Naive thymus-derived CD4-positive, alpha-beta T cell (primary cell): ENCODE measurements around the gene DPP10. TPM values are rescaled to one million over a fixed set of nuclear protein-coding genes. Genes with fewer than 3 reads are reported as not detected.

Source experiments
- ATAC-seq: fragments of 150-1000 bp; cut with Tn5 transposase; 2 replicates; pipeline ENCODE4 v1.10.0; 2021; ENCODE audit warnings: mild to moderate bottlenecking, moderate library complexity
- CTCF ChIA-PET: fragments of 350-600 bp; sonication (Branson Sonifier 250); formaldehyde crosslinking; loops from one replicate; lab custom pipeline; 2021; ENCODE audit warnings: antibody characterized with exemption; lab: Charles Lee
- POLR2A ChIA-PET: fragments of 350-600 bp; sonication (Branson Sonifier 250); formaldehyde crosslinking; loops from one replicate; lab custom pipeline; 2021; ENCODE audit warnings: antibody characterized with exemption, inconsistent platforms; lab: Charles Lee
- DNase-seq, 9 donors: peaks; one replicate each; pipeline versions ENCODE4 v3.0.0 to v3.0.0-alpha.2; 2020 to 2022; ENCODE audit warnings: mixed read lengths in 1 of 9
- H3K27ac ChIP-seq: one replicate; pipeline ENCODE4 v1.7.0; 2013; ENCODE audit warnings: mild to moderate bottlenecking, low read depth, low read length, moderate library complexity
- H3K27me3 ChIP-seq, 2 donors: one replicate each; pipeline ENCODE4 v1.7.0; 2013; ENCODE audit warnings: low read length in 2 of 2, mild to moderate bottlenecking in 2 of 2, moderate library complexity in 2 of 2; ENCODE audit not compliant: control insufficient read depth in 2 of 2, insufficient read depth in 2 of 2
- H3K36me3 ChIP-seq, 3 experiments: 1 replicate in 2 of 3; 2 replicates in 1 of 3; pipeline ENCODE4 v1.7.0; 2013; ENCODE audit warnings: low read length in 3 of 3, mild to moderate bottlenecking in 3 of 3, moderate library complexity in 1 of 3; ENCODE audit not compliant: insufficient read depth in 3 of 3, control insufficient read depth in 2 of 3
- H3K4me1 ChIP-seq, 2 donors: one replicate each; pipeline ENCODE4 v1.7.0; 2013; ENCODE audit warnings: low read length in 2 of 2, mild to moderate bottlenecking in 2 of 2, moderate library complexity in 1 of 2; ENCODE audit not compliant: control insufficient read depth in 2 of 2, insufficient read depth in 2 of 2
- H3K4me3 ChIP-seq: 2 replicates; pipeline ENCODE4 v1.7.0; 2013; ENCODE audit warnings: mild to moderate bottlenecking, low read length
- H3K9me3 ChIP-seq, 3 experiments: 1 replicate in 2 of 3; 2 replicates in 1 of 3; pipeline ENCODE4 v1.7.0; 2013; ENCODE audit warnings: low read length in 3 of 3; ENCODE audit not compliant: control insufficient read depth in 2 of 3
- H3K27ac Mint-ChIP-seq, 9 donors: one replicate each; pipeline ENCODE4 v1.8.0; 2020 to 2022; ENCODE audit warnings: mixed read lengths in 9 of 9, mild to moderate bottlenecking in 8 of 9, moderate library complexity in 5 of 9, inconsistent platforms in 2 of 9
- H3K27me3 Mint-ChIP-seq, 5 donors: one replicate each; pipeline ENCODE4 v1.8.0; 2021 to 2022; ENCODE audit warnings: mixed read lengths in 5 of 5, mild to moderate bottlenecking in 1 of 5
- H3K36me3 Mint-ChIP-seq, 5 donors: one replicate each; pipeline ENCODE4 v1.8.0; 2020 to 2022; ENCODE audit warnings: mixed read lengths in 5 of 5, mild to moderate bottlenecking in 3 of 5, inconsistent platforms in 1 of 5
- H3K4me1 Mint-ChIP-seq, 7 donors: one replicate each; pipeline ENCODE4 v1.8.0; 2020 to 2022; ENCODE audit warnings: mixed read lengths in 7 of 7, mild to moderate bottlenecking in 3 of 7, inconsistent platforms in 1 of 7
- H3K4me3 Mint-ChIP-seq, 10 donors: one replicate each; pipeline ENCODE4 v1.8.0; 2020 to 2022; ENCODE audit warnings: mild to moderate bottlenecking in 10 of 10, mixed read lengths in 10 of 10, moderate library complexity in 6 of 10, inconsistent platforms in 2 of 10
- H3K9me3 Mint-ChIP-seq, 11 donors: one replicate each; pipeline ENCODE4 v1.8.0; 2020 to 2022; ENCODE audit warnings: mixed read lengths in 11 of 11, mild to moderate bottlenecking in 4 of 11, inconsistent platforms in 1 of 11, moderate library complexity in 1 of 11
- intact Hi-C, 2 donors: fragments of 100-400 bp; cut with micrococcal nuclease; formaldehyde crosslinking; loops; one replicate each; pipeline ENCODE4 v1.15.1; 2023
- polyA plus RNA-seq, 2 donors: library from polyadenylated mRNA; unstranded; fragments of 300-500 nt; fragmentation: Illumina TruSeq; gene quantifications; one replicate each; pipeline ENCODE4 v1.2.3, GENCODE V29; 2021
- total RNA-seq, 6 experiments: library from RNA in 5 of 6; stranded (reverse) in 5 of 6; gene quantifications; 1 replicate in 5 of 6; 2 replicates in 1 of 6; pipeline ENCODE4 v1.2.3 and lab custom pipeline; 2021 to 2026

The DPP10 gene
- total and polyA plus RNA-seq, 7 experiments from 2014 or later = not detected

DNA sequence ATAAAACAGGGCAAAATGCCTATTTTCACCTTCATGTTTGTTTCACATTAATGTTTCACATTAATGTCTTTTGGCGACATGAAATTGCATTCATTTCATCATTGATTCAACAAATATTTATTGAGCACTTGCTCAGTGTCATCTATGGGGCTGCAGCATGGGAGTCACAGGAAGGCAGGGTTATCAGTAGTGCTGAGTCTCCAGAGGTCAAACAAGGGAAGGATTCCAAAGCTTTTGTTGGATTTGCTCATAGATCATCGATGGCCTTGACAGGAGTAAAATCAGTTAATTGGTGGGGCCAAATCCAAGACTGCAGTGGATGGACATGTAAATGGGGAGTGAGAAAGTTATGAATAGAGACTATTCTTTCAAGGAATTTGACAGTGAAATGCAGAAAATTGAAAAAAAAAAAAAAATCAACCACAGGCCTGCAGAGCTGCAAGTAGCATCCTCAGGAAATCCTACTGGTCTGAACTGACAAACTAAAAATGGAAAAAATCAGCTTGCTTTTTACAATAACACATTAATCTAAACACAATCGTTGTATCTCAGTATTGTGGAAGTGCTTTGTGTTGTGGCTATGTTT lies 1290.8 kb downstream of the DPP10 start:
- H3K4me3 ChIP-seq = no peak overlapping the region
- Mint-ChIP-seq H3K4me3 (no peak overlapping the region), H3K9me3 (peaks cover 4 to 20% (median 12%) of the 10 kb centered on the region in 11 donors), H3K36me3 (no peaks in the 10 kb centered on the region), H3K27ac (no peak overlapping the region), H3K4me1 (no peaks in the 10 kb centered on the region), H3K27me3 (no peaks in the 10 kb centered on the region)
- no peaks in the 10 kb centered on the region for H3K4me1 ChIP-seq
- DNase-seq = no peak
- no peaks in the 10 kb centered on the region for H3K9me3 ChIP-seq
- CTCF ChIA-PET = no interaction called here
- H3K27me3 ChIP-seq = no peaks in the 10 kb centered on the region
- H3K36me3 ChIP-seq = no peaks in the 10 kb centered on the region
- POLR2A ChIA-PET = no interaction called here
- H3K27ac ChIP-seq = no peak overlapping the region
- intact Hi-C loops = no loop called here
- ATAC-seq = no peak

DNA sequence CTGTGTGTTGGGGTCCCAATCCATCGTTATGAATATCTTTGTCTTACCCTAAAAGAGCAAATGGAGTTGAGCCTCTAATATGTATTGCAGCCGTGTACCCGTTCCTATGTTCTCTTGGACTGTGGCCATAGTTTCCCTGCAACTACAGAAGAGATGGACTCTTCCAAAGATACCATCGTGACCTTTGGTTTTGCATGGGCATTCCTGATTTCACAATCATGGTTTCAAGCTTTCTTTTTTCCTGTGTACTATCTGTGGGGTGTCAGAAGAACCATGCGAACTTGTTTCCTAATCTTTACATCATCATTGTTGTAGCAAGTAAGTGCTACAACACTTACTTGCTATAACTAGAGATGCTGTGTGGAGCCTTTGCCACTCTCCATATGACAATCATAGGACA lies 1295.7 kb downstream of the DPP10 start:
- no peaks in the 10 kb centered on the region for H3K9me3 ChIP-seq
- Mint-ChIP-seq H3K4me1 (no peaks in the 10 kb centered on the region), H3K36me3 (no peaks in the 10 kb centered on the region), H3K27me3 (no peaks in the 10 kb centered on the region), H3K27ac (no peak overlapping the region), H3K4me3 (no peak overlapping the region), H3K9me3 (peaks cover 2 to 16% (median 8%) of the 10 kb centered on the region in 11 donors)
- POLR2A ChIA-PET = no interaction called here
- no peaks in the 10 kb centered on the region for H3K27me3 ChIP-seq
- ATAC-seq (no peak), DNase-seq (no peak)
- H3K4me3 ChIP-seq = no peak overlapping the region
- no peak overlapping the region for H3K27ac ChIP-seq
- H3K4me1 ChIP-seq = no peaks in the 10 kb centered on the region
- intact Hi-C loops = no loop called here
- CTCF ChIA-PET = no interaction called here
- H3K36me3 ChIP-seq = no peaks in the 10 kb centered on the region

DNA sequence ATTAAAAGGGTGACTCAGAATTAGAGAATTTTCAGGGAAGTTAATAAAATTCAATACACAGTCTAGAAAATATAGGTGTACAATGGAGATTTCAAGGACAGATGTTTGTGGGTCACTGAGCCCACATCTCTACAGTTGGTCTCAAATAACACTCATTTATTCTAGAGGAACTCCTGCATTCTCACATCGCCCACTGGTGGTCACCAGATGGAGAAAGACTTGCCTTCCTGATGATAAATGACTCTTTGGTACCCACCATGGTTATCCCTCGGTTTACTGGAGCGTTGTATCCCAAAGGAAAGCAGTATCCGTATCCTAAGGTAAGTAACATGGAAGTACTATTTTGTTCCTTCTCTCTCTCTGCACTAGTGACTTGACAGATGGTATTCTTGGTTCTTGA lies 1297.1 kb downstream of the DPP10 start:
- Histone ChIP-seq H3K4me3 (no peak overlapping the region), H3K9me3 (no peaks in the 10 kb centered on the region), H3K27me3 (no peaks in the 10 kb centered on the region), H3K27ac (no peak overlapping the region), H3K36me3 (no peaks in the 10 kb centered on the region), H3K4me1 (no peaks in the 10 kb centered on the region)
- Mint-ChIP-seq H3K9me3 (peaks cover 2 to 14% (median 7%) of the 10 kb centered on the region in 11 donors), H3K36me3 (no peaks in the 10 kb centered on the region), H3K4me3 (no peak overlapping the region), H3K27ac (no peak overlapping the region), H3K27me3 (no peaks in the 10 kb centered on the region), H3K4me1 (no peaks in the 10 kb centered on the region)
- DNase-seq = no peak
- no peak for ATAC-seq
- ChIA-PET CTCF (no interaction called here), POLR2A (no interaction called here)
- intact Hi-C loops = no loop called here

DNA sequence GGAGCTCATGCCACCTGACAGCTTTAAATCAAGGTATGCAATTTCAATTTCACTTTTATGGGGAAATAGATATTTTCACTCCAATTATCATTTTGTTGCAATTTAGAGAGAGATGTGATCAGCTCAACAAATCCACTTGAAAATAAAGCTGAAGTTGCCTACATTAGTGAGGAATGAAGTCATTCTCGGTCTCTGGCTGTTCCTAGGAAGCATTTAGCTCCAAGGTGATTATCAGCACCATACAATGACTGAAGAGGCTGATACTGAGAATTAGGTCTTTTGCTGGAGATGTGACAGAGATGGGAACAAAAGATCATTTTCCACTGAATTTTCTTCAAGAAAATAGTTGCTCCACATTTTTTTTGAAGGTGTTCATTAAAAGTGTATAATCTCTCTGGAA lies 1303.7 kb downstream of the DPP10 start:
- no peaks in the 10 kb centered on the region for H3K4me1 Mint-ChIP-seq
- no peaks in the 10 kb centered on the region for H3K36me3 Mint-ChIP-seq
- ChIA-PET POLR2A (no interaction called here), CTCF (interaction anchor here (0.6 kb wide), 1 partner anchor 9 kb away, joined by 3 read pairs; no protein-coding TSS in a partner anchor)
- H3K9me3 ChIP-seq = no peaks in the 10 kb centered on the region
- H3K27me3 Mint-ChIP-seq = no peaks in the 10 kb centered on the region
- peaks cover 0 to 22% (median 1%) of the 10 kb centered on the region in 11 donors for H3K9me3 Mint-ChIP-seq
- intact Hi-C loops = no loop called here
- no peaks in the 10 kb centered on the region for H3K36me3 ChIP-seq
- H3K27me3 ChIP-seq = no peaks in the 10 kb centered on the region
- no peak for ATAC-seq
- no peak for DNase-seq
- H3K4me1 ChIP-seq = no peaks in the 10 kb centered on the region
- no peak overlapping the region for H3K4me3 Mint-ChIP-seq
- no peak overlapping the region for H3K27ac ChIP-seq
- no peak overlapping the region for H3K27ac Mint-ChIP-seq
- no peak overlapping the region for H3K4me3 ChIP-seq

DNA sequence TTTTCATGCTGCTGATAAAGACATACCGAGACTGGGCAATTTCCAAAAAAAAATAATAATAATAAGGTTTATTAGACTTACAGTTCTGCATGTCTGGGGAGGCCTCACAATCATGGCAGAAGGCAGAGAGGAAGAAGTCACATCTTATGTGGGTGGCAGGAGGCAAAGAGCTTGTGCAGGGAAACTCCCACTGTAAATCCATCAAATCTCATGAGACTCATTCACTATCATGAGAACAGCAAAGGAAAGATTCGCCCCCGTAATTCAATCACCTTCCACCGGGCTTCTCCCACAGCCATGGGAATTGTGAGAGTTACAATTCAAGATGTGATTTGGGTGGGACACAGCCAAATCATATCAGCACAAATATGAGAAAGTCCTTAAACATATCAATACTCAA lies 1314.8 kb downstream of the DPP10 start:
- ATAC-seq = no peak
- ChIA-PET CTCF (no interaction called here), POLR2A (no interaction called here)
- intact Hi-C loops = no loop called here
- Mint-ChIP-seq H3K27me3 (no peaks in the 10 kb centered on the region), H3K9me3 (peaks cover 0 to 12% (median 5%) of the 10 kb centered on the region in 11 donors), H3K4me1 (no peaks in the 10 kb centered on the region), H3K4me3 (no peak overlapping the region), H3K36me3 (no peaks in the 10 kb centered on the region), H3K27ac (no peak overlapping the region)
- DNase-seq = no peak
- H3K4me3 ChIP-seq = no peak overlapping the region
- no peak overlapping the region for H3K27ac ChIP-seq
- no peaks in the 10 kb centered on the region for H3K27me3 ChIP-seq
- no peaks in the 10 kb centered on the region for H3K4me1 ChIP-seq
- H3K9me3 ChIP-seq = no peaks in the 10 kb centered on the region
- no peaks in the 10 kb centered on the region for H3K36me3 ChIP-seq

DNA sequence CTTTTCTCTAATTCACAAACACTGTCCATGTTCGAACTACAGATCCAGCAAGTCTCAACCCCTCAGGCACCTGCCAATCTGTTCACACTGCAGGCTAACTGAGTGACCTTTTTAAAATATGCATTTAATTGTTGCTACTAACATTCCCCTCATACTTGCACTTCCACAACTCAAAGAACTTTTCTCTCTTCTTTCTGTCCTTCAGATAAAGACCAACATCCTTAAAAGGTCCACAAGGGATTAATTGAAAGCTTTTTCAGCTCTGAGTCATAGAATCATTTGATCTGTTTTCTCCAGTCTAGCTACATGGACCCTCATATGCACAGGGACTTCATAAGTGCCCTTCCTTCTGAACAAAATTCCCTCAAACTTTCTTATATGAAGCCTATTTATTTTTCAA lies 1321.2 kb downstream of the DPP10 start:
- Mint-ChIP-seq H3K9me3 (peaks cover 0 to 25% (median 4%) of the 10 kb centered on the region in 11 donors), H3K27ac (no peak overlapping the region), H3K4me3 (no peak overlapping the region), H3K27me3 (no peaks in the 10 kb centered on the region), H3K36me3 (no peaks in the 10 kb centered on the region), H3K4me1 (no peaks in the 10 kb centered on the region)
- CTCF ChIA-PET = no interaction called here
- Histone ChIP-seq H3K4me1 (no peaks in the 10 kb centered on the region), H3K36me3 (no peaks in the 10 kb centered on the region), H3K27ac (no peak overlapping the region), H3K27me3 (no peaks in the 10 kb centered on the region), H3K4me3 (no peak overlapping the region), H3K9me3 (no peaks in the 10 kb centered on the region)
- ATAC-seq (no peak), DNase-seq (no peak)
- POLR2A ChIA-PET = no interaction called here
- intact Hi-C loops = no loop called here

DNA sequence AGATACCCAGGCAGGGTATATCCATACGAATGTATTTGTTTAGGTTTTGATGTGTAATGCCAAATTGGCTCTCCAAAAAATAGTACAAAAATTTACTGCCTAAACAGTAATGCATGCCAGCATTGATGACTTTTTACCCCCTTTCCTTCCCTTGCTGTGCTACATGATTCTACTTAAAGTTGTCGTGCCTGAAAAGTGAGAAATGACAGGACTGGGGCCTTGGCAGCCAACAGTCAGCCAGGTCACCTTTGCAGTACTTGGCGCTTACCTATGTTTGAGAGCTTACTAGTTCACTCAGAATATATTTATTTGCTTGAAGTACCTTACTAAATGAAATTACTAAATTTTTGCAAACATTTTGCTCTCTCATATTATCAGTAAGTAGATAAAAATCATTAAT lies 1329.1 kb downstream of the DPP10 start:
- Histone ChIP-seq H3K27me3 (no peaks in the 10 kb centered on the region), H3K4me1 (no peaks in the 10 kb centered on the region), H3K4me3 (no peak overlapping the region), H3K36me3 (no peaks in the 10 kb centered on the region), H3K9me3 (no peaks in the 10 kb centered on the region), H3K27ac (no peak overlapping the region)
- Mint-ChIP-seq H3K27ac (no peak overlapping the region), H3K4me1 (no peaks in the 10 kb centered on the region), H3K36me3 (no peaks in the 10 kb centered on the region), H3K27me3 (no peaks in the 10 kb centered on the region), H3K9me3 (peaks cover 0 to 7% (median under 1%) of the 10 kb centered on the region in 11 donors), H3K4me3 (no peak overlapping the region)
- POLR2A ChIA-PET = no interaction called here
- ATAC-seq (no peak), DNase-seq (no peak)
- CTCF ChIA-PET = no interaction called here
- intact Hi-C loops = no loop called here
